Right cardiac atrium (tissue), 5 donors: ENCODE results near the gene TUT1. TPM values are rescaled to one million over a fixed set of nuclear protein-coding genes. Genes with fewer than 3 reads are reported as not detected.
A peak's percentile ranks its signal among the peaks of the same experiment; 100 is the strongest.

ENCODE experiments used
- ATAC-seq, 2 donors: fragments of 200-7000 bp; cut with Tn5 transposase; one replicate each; pipeline versions ENCODE4 v1.8.0 to v1.9.1; 2020; ENCODE audit warnings: moderate library complexity in 2 of 2, mild to moderate bottlenecking in 1 of 2
- DNase-seq, 3 donors: peaks; one replicate each; pipeline ENCODE4 v3.0.0-alpha.2; 2020
- H3K27ac ChIP-seq: one replicate; pipeline ENCODE4 v1.5.1; 2013; ENCODE audit warnings: mild to moderate bottlenecking, low read length, control low read depth, moderate library complexity
- H3K27me3 ChIP-seq: one replicate; pipeline ENCODE4 v1.6.1; 2013; ENCODE audit not compliant: control insufficient read depth, insufficient read depth
- H3K4me1 ChIP-seq: one replicate; pipeline ENCODE4 v1.6.1; 2013; ENCODE audit warnings: low read length; ENCODE audit not compliant: control insufficient read depth, insufficient read depth
- H3K4me3 ChIP-seq: one replicate; pipeline ENCODE4 v1.5.1; 2013; ENCODE audit warnings: low read length, control low read depth
- H3K9me3 ChIP-seq: one replicate; pipeline ENCODE4 v1.6.1; 2013; ENCODE audit warnings: low read length; ENCODE audit not compliant: control insufficient read depth
- WGBS: extraction: QIAGEN DNeasy Blood & Tissue Kit; methylation state at CpG from one replicate; pipeline ENCODE4 v1.1.7; 2013; 5-methylcytosine and 5-hydroxymethylcytosine counted together
- intact Hi-C, 4 donors: fragments of 100-400 bp; cut with DNase I; formaldehyde crosslinking; loops; one replicate each; pipeline versions ENCODE4 v1.11.0 to v1.14.0; 2022 to 2023
- polyA plus RNA-seq: library from polyadenylated mRNA; stranded (reverse); fragments of 200-250 nt; gene quantifications from one replicate; pipeline ENCODE4 v1.2.3, GENCODE V29; 2013
- total RNA-seq, 4 donors: library from RNA; stranded (reverse); fragmentation: NEBNext Ultra II Directional; extraction: Animal tissue kit (Norgen Biotek cat#: 25700); gene quantifications; one replicate each; pipeline ENCODE4 v1.2.1, GENCODE V29; 2021
- donor health status: healthy with polysubstance abuse.
- donor health status: DM: no; HTN: yes; CAD: no.
- donor health status: DM: no; HTN: no; CAD: no.
- donor health status: DM: no; HTN: yes; CAD: no; lungs with severe emphysema.
- donor health status: DM: yes; HTN: yes; CAD: no.

The TUT1 gene
- total and polyA plus RNA-seq, 5 donors = 8.0 to 15.3 (median 11.5) TPM

DNA sequence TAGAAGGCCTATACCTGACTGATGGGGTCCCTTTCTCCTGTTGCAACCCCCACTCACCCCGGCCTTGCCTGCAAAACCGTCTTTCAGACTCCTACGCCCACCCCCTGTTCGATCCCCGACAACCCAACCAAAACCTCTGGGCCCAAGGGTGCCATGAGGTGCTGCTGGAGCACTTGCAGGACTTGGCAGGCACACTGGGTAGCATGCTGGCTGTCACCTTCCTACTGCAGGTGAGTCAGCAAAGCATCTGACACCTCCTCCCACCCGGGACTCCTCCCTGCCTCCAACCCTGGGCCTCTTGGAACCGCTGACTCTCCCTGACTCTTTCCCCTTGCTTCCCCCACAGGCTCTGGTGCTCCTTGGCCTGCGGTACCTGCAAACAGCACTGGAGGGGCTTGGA, 23.0 kb upstream of the TUT1 start:
- Histone ChIP-seq H3K27me3 (no peaks in the 10 kb centered on the region), H3K27ac (no peak overlapping the region), H3K4me1 (no peaks in the 10 kb centered on the region), H3K9me3 (no peaks in the 10 kb centered on the region), H3K4me3 (no peak overlapping the region)
- 69% methylated on average over 8 of the region's 8 CpGs for WGBS
- ATAC-seq (no peak), DNase-seq (peak in 1 of 3 donors; percentile 56)
- intact Hi-C loops = loop anchor here in 1 of 4 donors (5.0 kb wide), 1 partner anchor 78 kb away; no protein-coding TSS in a partner anchor

DNA sequence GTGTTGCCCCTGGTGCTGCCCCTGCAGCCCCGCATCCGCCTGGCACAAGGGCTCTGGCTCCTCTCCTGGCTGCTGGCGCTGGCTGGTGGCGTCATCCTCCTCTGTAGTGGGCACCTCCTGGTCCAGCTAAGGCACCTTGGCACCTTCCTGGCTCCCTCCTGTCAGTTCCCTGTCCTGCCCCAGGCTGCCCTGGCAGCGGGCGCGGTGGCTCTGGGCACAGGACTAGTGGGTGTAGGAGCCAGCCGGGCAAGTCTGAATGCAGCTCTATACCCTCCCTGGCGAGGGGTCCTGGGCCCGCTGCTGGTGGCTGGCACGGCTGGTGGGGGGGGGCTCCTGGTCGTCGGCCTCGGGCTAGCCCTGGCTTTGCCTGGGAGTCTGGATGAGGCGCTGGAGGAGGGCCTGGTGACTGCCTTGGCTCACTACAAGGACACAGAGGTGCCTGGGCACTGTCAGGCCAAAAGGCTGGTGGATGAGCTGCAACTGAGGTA, 22.0 kb upstream of the TUT1 start:
- intact Hi-C loops = loop anchor here in 1 of 4 donors (5.0 kb wide), 1 partner anchor 79 kb away; no protein-coding TSS in a partner anchor
- peak; percentile 5 to 6 for ATAC-seq
- Histone ChIP-seq H3K4me3 (no peak overlapping the region), H3K9me3 (no peaks in the 10 kb centered on the region), H3K4me1 (no peaks in the 10 kb centered on the region), H3K27me3 (no peaks in the 10 kb centered on the region), H3K27ac (peak overlapping the region; percentile 6)
- DNase-seq = peak in 1 of 3 donors; percentile 76
- 57% methylated on average over 15 of the region's 15 CpGs for WGBS

DNA sequence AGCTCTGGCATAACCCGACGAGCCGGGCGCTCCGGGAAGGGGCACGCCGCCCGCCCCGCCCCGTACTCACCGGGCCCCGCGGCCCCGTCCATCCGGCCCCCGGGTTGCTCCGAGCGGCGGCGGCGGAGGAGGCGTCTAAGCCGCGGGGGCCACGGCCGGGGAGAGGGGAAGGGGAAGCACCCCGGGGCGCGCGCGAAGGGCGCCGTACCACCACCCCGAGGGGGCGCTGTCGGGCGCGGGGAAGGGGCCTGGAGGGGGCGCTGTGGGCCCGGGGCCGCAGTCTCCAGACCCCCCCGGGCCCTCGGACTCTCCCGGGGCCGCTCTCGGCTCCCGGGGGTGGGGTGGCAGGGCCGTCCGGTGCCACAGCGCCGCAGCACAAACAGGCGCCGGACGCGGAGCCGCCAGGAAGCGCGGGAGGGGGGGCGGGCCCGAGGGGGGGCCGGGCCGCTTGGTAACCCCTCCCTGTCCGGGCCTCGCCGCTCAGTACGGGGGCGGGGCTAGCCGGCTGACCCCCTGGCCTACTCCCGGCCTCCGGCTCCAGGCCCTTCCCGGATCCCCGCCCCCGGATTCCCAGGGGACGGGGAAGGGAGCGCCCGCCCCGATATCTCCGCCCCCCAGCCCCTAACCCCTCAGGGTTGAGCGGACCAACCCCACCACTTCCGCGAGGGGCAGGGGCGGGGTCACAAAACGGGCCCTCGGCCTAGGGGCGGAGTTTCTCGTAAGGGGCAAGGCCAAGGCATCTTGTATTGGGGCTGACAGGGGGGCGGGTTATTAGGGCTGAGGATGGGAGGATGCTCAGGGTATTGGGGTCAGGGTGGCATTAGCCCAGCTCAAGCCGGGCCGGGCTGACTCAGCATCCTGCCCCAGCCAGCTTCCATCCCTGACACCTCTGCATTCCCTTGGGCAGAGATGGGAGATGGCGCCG, 21.3 kb upstream of the TUT1 start, which contains the start of the genes EML3 and ROM1:
Gene EML3 (minus strand): TSS at position 410 of the 925 bp plus-strand sequence. CDS start 318 bp downstream, at position 92.
Gene ROM1 (plus strand): TSS at position 892 of the 925 bp plus-strand sequence. CDS start 25 bp downstream, at position 917.
- DNase-seq = peak; percentile 96 to 98 (median 97)
- Histone ChIP-seq H3K9me3 (no peaks in the 10 kb centered on the region), H3K4me1 (no peaks in the 10 kb centered on the region), H3K27ac (peak within 1 kb of the TSS; percentile 90), H3K27me3 (no peaks in the 10 kb centered on the region), H3K4me3 (peak within 1 kb of the TSS; percentile 87)
- ATAC-seq = peak; percentile 90 to 91
- intact Hi-C loops = loop anchor here in 1 of 4 donors (5.0 kb wide), 1 partner anchor 80 kb away; no protein-coding TSS in a partner anchor
- WGBS = 2% methylated on average over 91 of the region's 91 CpGs

DNA sequence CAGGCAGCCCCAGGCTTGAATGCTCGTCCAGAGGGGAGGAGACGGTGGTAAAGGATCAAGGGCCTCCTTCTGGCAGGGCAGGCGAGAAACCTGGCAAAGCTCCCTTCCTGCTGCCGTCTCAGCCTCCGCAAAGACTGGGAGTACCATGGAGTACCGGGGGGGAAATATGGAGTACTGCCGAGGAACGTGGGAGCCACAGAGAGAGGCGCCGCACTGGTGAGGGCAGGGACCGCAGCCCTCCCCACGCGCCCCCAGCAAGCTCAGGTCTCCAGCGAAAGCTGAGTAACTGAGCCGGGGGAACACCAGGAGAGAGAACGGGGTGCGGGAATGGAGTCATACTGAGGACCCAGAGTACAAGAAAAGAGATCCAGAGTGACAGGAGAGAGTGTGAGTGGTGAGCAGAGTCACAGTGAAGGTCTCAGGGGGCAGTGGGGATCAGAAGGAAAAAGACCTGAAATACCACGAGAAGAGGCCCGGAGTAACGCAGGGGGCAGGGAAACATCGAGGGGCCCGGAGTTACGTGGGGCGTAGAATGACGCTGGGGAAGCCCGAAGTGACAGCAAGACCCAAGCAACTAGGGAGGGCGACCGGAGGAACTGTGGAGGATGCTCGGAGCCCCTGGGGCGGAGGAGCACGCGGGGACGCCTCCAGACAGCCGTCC, 20.5 kb upstream of the TUT1 start:
- no peaks in the 10 kb centered on the region for H3K4me1 ChIP-seq
- WGBS = 1% methylated on average over 34 of the region's 34 CpGs
- H3K27me3 ChIP-seq = no peaks in the 10 kb centered on the region
- intact Hi-C loops = loop anchor here in 1 of 4 donors (5.0 kb wide), 1 partner anchor 80 kb away; no protein-coding TSS in a partner anchor
- H3K9me3 ChIP-seq = no peaks in the 10 kb centered on the region
- peak overlapping the region; percentile 87 for H3K4me3 ChIP-seq
- DNase-seq (peak; percentile 82 to 89 (median 88)), ATAC-seq (peak; percentile 28 to 33)
- peak overlapping the region; percentile 90 for H3K27ac ChIP-seq

- Histone ChIP-seq H3K27ac (peak overlapping the region; percentile 13), H3K27me3 (no peaks in the 10 kb centered on the region), H3K9me3 (no peaks in the 10 kb centered on the region), H3K4me3 (peak overlapping the region; percentile 87), H3K4me1 (no peaks in the 10 kb centered on the region)
- intact Hi-C loops = loop anchor here in 1 of 4 donors (5.0 kb wide), 1 partner anchor 81 kb away; no protein-coding TSS in a partner anchor
- peak in 1 of 3 donors; percentile 66 for DNase-seq
- 67% methylated on average over 28 of the region's 28 CpGs for WGBS
- ATAC-seq = no peak
Measured at GRCh38 chr11:62610814-62611704, 19.7 kb upstream of the TUT1 start.

DNA sequence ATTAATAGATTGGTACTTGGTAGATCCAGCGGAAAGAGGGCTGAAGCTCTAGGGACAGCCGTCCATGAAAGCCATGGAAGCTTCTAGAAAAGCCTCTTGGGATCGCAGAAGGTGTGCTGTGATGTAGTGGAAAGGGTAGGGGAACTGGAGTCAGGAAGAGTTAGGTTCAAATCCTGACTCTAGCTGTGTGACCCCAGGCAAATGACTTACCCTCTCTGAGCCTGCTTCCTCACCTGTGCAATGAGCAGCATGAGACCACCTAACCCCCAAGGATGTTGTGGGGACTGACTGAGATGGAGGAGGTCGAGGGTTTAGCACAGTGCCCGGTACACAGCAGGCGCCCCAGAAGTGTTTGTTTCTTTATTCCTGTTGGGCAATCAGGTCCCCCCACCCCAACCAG, 19.1 kb upstream of the TUT1 start:
- Histone ChIP-seq H3K27ac (no peak overlapping the region), H3K9me3 (no peaks in the 10 kb centered on the region), H3K27me3 (no peaks in the 10 kb centered on the region), H3K4me1 (no peaks in the 10 kb centered on the region), H3K4me3 (no peak overlapping the region)
- intact Hi-C loops = loop anchor here in 1 of 4 donors (5.0 kb wide), 1 partner anchor 82 kb away; no protein-coding TSS in a partner anchor
- ATAC-seq (no peak), DNase-seq (no peak)
- WGBS = 81% methylated on average over 6 of the region's 6 CpGs

DNA sequence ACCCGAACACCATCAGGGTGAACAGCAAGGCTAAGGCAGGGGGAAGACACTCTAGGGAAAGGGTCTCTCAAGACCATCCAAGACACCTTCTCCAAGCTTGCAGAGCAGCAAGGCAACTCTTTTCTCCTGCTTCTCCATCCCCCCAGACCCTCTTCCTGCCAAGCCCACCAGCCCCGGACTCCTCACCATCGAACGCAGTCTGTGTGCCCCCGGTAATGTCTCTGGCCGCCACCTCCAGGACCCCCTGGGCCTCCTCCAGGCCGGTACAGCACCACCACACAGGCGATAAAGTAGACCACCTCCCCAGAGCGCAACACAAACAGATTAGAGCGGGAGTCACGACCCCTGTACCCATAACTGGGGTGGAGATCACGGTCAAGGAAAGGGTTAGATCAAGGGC, 17.5 kb upstream of the TUT1 start:
- intact Hi-C loops = no loop called here
- H3K27me3 ChIP-seq = no peaks in the 10 kb centered on the region
- ATAC-seq = no peak

GRCh38 chr11:62607714-62608113, 16.4 kb upstream of the TUT1 start:
- no peaks in the 10 kb centered on the region for H3K4me1 ChIP-seq
- intact Hi-C loops = no loop called here
- DNase-seq = peak in 1 of 3 donors; percentile 44
- 69% methylated on average over 4 of the region's 4 CpGs for WGBS
- no peak for ATAC-seq
- H3K27ac ChIP-seq = no peak overlapping the region
- H3K27me3 ChIP-seq = no peaks in the 10 kb centered on the region
- no peaks in the 10 kb centered on the region for H3K9me3 ChIP-seq
- H3K4me3 ChIP-seq = no peak overlapping the region

More for the DNA sequence above, 17.5 kb upstream of the TUT1 start:
- DNase-seq = peak in 1 of 3 donors; percentile 9
- WGBS = 92% methylated on average over 12 of the region's 12 CpGs
- Histone ChIP-seq H3K4me1 (no peaks in the 10 kb centered on the region), H3K27ac (no peak overlapping the region), H3K9me3 (no peaks in the 10 kb centered on the region), H3K4me3 (no peak overlapping the region)

DNA sequence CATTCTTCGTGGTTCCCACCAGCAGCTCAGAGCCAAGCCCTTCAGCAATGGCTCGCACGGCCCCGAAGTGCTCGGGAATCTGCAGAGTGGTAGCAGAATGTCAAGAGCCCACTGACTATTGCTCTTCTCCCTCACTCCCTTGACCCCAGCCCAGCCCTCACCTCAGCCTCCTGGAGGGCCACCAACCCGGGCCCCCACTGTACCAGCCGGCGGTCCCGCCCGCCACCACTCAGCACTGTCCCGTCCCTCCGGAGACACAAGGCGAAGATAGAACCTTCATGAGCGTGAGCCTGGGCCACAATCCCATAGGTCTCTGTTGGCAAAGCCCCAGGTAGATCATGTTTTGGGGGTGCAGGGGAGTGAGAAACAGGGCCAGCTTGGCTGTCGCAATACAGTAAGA, 14.6 kb upstream of the TUT1 start:
- 92% methylated on average over 15 of the region's 15 CpGs for WGBS
- no peak overlapping the region for H3K4me3 ChIP-seq
- no peaks in the 10 kb centered on the region for H3K4me1 ChIP-seq
- no peaks in the 10 kb centered on the region for H3K27me3 ChIP-seq
- no peak overlapping the region for H3K27ac ChIP-seq
- ATAC-seq = no peak
- no peaks in the 10 kb centered on the region for H3K9me3 ChIP-seq
- DNase-seq = peak in 2 of 3 donors; percentile 51 to 54
- intact Hi-C loops = no loop called here

DNA sequence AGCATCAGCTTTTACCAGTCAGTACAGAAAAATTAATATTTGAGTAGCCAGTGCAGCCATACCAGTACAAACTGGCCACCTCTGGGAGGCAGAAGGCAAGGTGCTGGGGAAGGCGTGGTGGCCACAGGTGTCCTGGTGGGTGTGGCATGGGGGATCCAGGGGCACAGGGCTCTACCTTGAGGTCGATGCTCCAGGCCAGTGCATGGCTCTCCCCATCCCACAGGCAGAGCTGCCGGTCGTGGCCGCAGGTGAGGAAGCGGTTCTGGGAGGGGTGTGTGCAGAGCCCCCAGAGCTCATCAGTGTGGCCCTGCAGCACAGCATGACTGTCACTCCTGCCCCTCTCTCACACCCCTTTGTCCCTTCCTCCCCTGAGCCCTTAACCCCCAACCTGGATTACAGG, 14.1 kb upstream of the TUT1 start:
- Histone ChIP-seq H3K27me3 (no peaks in the 10 kb centered on the region), H3K27ac (no peak overlapping the region), H3K9me3 (no peaks in the 10 kb centered on the region), H3K4me3 (no peak overlapping the region), H3K4me1 (no peaks in the 10 kb centered on the region)
- 89% methylated on average over 6 of the region's 6 CpGs for WGBS
- intact Hi-C loops = no loop called here
- ATAC-seq (no peak), DNase-seq (peak in 1 of 3 donors; percentile 37)
